GF-D8 (cell line): Measurements from ENCODE around the gene CNTN5.
"Not testable (repeated sequence)": the region's sequence is repeated elsewhere in the genome, so short reads cannot be mapped to it uniquely, and the experiment has no call there.

Experiments
- DNase-seq: peaks from one replicate; lab custom pipeline; 2025; lab: John Stamatoyannopoulos, UW

CNTN5 gene

DNA sequence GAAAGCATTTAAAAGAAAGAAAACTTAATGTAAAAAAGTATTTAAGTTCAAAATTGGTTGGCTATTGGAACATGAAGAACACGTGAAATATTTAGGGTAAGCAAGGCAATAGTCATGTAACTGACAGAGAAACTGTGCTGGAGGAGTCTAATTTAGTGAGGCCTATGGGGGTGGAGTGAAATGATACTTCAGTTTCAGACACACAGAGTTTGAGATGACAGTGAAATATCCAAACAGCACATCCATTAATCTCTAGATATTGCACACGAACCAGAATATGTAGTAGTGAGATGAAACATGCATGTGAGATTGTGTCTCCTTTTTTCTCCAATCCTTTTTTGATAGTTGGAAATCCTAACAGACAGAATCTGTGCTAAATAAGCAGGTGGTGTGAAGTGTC lies 739.0 kb downstream of the CNTN5 start:
- no peak for DNase-seq

GRCh38 chr11:99766811-99767210 lies 746.1 kb downstream of the CNTN5 start:
- no peak for DNase-seq

GRCh38 chr11:99773646-99774045 lies 752.9 kb downstream of the CNTN5 start:
- no peak for DNase-seq

DNA sequence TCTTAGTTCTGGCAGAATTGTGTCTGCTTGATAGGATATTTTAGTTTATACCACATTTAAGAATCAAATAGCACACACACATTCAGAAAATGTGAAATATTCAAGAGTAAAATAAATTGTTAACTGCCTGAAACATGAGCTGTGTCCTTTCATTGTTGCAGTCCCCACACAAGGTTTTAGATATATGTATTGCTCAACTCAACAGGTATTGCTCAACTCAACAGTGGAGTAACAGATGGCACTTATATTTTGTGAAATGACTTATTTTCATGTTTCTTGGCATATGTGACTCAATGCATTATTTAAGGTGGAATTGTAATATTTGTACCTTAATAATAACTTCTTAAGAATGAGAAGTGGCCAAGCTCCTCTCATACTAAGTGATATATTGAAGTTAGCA lies 760.3 kb downstream of the CNTN5 start:
- DNase-seq, result no peak

- no peak for DNase-seq
Observed at GRCh38 chr11:99791354-99791753, 770.6 kb downstream of the CNTN5 start.

GRCh38 chr11:99795999-99796398 lies 775.2 kb downstream of the CNTN5 start:
- DNase-seq, result no peak

DNA sequence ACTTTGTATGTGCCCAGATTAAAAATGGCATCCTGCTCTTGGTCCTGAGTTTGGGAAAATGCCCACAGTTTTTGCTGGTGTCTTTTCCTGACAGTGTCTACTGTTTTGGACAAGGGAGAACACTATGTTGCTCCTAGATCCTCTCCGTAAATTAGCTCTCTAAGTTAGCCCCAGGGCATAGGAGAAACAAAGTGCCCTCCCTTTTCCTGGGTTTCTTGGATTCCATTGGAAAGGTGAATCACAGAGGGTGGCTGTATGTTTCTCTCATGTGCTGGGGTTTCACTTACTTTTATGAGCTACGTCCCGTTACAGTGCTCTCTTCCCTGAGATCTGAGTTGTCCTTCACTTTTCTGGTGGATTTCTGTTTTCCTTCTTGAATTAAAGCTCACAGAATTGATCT lies 782.8 kb downstream of the CNTN5 start:
- DNase-seq, result no peak

DNA sequence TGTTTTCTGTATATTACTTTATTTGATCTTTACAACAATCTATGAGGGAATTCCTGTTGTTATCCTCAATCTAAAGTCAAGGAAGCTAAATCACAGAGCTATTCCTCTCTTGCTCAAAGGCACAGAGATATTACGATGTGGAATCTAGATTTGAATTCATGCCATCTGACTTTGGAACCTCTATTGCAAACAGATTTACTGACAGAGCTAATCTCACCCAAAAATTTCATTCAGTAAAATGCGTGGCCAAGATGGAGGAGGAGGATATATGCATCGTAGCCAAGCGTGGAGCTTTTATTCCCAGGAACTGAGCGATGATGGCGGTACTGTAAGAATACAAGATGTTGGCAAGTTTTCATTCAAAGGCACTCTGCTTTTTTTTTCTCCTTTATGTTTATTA lies 791.8 kb downstream of the CNTN5 start:
- DNase-seq, result no peak

DNA sequence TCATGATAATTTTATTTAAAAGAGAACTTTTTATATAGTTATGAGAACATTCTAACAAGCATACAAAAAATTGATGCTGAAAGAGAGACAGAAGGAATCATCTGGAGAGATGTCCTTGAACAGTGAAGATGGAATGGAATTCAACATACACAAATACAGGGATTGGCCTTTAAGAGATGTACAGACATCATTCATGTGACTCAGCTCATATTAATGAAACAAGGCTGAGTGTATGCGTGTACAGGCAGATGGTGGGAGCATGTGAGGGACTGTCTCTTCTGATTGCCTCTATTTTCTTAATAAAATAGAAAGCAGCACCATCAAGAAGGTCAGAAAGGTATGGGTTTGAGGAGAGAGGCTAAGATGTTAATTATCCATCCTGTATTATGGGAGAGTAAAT lies 793.3 kb downstream of the CNTN5 start:
- no peak for DNase-seq

- no peak for DNase-seq
Observed at GRCh38 chr11:99814738-99815137, 794.0 kb downstream of the CNTN5 start.

- DNase-seq, result no peak
Observed at GRCh38 chr11:99818991-99819390, 798.2 kb downstream of the CNTN5 start.

- DNase-seq, result no peak
Observed at GRCh38 chr11:99822846-99823565, 802.3 kb downstream of the CNTN5 start.

DNA sequence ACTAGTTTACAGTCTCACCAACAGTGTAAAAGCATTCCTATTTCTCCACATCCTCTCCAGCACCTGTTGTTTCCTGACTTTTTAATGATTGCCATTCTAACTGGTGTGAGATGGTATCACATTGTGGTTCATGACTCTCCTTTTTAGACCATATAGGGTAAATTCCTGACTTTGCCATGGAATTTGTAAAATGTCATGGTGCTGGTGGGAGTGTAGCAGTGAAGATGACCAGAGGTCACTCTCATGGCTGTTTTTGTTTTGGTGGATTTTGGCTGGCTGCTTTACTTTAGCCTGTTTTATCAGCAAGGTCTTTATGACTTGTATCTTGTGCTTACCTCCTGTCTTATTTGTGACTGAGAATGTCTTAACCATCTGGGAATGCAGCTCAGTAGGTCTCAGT lies 816.0 kb downstream of the CNTN5 start:
- not testable (repeated sequence) for DNase-seq

GRCh38 chr11:99841885-99842284 lies 821.1 kb downstream of the CNTN5 start:
- no peak for DNase-seq

DNA sequence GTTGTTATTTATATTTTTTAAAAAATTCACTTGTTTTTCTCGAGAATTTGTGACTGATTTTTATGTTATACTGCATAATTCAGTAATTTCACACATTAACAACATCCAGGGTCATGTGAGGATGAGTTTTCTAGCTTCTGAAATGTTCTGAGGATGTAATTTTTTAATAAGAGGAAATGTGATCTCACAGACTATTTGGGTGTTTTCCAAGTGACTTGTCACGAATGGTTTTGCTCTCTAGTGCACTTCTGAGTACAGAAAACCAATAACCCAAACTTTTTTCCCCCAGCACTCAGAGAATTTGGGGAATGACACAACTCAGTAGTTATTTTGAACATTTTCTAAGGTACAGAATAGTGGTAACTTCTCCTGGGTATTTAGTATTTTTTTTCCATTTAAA lies 845.2 kb downstream of the CNTN5 start:
- DNase-seq, result no peak

DNA sequence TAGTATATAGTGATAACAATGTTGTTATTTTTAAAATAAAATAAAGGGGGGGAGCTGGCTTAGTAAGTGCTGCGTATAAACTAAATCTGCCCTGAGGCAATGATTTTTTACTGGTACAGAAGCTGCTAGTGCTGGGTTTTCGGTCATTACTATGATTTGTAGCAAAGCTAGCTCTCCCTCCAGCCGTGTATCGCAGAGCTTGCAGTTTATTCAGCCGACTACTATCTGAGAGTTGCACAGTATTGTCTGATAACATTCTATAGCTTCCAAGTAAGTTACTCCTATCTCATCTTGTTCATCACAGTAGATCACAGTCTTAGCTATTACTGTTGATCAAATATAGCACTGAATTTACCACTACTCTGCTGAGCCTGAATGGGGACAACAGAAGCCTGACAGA lies 860.9 kb downstream of the CNTN5 start:
- no peak for DNase-seq

GRCh38 chr11:99884750-99885149 lies 864.0 kb downstream of the CNTN5 start:
- DNase-seq, result no peak

DNA sequence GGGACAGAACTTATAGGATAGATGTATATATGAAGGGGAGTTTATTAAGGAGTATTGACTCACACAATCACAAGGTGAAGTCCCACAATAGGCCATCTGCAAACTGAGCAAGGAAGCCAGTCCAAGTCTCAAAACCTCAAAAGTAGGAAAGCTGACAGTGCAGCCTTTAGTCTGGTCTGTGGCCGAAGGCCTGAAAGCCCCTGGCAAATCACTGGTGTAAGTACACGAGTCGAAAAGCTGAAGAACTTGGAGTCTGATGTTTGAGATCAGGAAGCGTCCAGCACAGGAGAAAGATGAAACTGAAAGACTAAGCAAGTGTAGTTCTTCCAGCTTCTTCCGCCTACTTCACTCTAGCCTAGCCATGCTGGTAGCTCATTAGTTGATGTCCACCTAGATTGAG lies 866.7 kb downstream of the CNTN5 start:
- no peak for DNase-seq

GRCh38 chr11:99893811-99894210 lies 873.1 kb downstream of the CNTN5 start:
- DNase-seq, result no peak

DNA sequence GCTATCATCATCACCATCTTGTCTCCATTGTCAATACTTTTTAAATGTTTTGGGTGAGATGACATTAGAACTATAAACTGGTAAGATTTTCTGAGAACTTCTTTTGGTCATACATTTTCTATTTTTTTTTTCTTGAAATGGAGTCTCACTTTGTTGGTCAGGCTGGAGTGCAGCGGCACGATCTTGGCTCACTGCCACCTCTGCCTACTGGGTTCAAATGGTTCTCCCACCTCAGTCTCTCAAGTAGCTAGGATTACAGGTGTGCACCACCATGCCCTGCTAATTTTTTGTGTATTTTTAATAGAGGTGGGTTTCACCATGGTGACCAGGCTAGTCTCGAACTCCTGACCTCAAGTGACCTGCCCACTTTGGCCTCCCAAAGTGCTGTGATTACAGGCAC lies 880.4 kb downstream of the CNTN5 start:
- no peak for DNase-seq

DNA sequence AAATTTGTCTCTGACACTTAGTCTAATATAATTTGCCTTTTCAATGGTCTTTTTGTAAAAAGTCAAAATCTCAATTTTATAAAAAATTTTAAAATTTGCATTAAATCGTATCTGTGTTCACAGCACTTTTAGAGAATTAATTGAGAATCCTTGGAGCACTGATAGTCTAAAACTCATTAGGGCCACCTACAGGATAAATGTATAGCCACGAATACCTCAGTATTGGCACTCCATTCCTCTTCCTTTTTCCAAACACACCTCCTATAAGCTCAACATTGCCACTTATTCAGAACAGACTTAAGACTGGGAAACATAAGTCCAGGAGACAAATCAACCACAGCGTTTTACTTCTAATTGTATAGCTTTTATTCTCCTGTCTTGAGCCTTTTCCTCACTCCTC lies 890.4 kb downstream of the CNTN5 start:
- no peak for DNase-seq

- no peak for DNase-seq
Observed at GRCh38 chr11:99916078-99916477, 895.3 kb downstream of the CNTN5 start.

- DNase-seq, result no peak
Observed at GRCh38 chr11:99918761-99919160, 898.0 kb downstream of the CNTN5 start.

GRCh38 chr11:99920956-99921355 lies 900.2 kb downstream of the CNTN5 start:
- DNase-seq, result no peak

GRCh38 chr11:99925968-99926367 lies 905.2 kb downstream of the CNTN5 start:
- DNase-seq, result no peak
